SKM-1 treated with dmso at 0.1 percent for 144 hours (cell line): ENCODE results near the gene PPM1D.
"Not testable (repeated sequence)": the region's sequence is repeated elsewhere in the genome, so short reads cannot be mapped to it uniquely, and the experiment has no call there.

ENCODE experiments used
- DNase-seq: peaks from one replicate; lab custom pipeline; 2025; ENCODE audit not compliant: unreplicated experiment; lab: John Stamatoyannopoulos, UW

PPM1D gene

DNA sequence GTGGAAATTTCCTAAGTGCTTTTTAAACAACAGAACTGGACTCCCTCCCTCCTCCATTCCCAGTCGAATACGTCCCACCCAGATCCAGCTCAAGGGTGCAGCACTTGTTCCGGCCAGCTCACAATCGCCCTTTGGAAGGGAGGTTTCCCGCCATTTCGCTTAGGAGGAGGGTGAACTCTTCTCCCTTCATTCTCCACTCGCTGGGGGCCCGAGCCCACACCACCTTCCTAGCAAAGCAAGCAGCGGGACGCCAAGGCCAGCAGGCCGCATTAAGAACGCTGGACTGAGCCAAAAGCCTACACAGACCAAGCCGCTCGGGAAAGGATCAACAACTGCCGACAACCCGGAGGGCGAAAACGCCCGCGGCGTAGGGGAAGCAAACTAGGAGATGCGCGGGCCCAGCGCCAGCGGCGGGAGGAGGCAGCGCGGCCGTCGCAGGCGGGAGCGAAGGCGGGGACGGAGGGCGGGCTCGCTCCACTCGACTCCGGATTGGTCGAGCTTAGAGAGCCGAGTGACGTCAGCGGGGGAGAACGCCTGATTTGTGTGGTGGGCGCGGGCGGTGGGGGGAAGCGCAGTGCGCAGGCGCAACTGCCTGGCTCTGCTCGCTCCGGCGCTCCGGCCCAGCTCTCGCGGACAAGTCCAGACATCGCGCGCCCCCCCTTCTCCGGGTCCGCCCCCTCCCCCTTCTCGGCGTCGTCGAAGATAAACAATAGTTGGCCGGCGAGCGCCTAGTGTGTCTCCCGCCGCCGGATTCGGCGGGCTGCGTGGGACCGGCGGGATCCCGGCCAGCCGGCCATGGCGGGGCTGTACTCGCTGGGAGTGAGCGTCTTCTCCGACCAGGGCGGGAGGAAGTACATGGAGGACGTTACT is at the start of gene PPM1D:
TSS of gene PPM1D (plus strand) at position 574 of the 870 bp plus-strand sequence. CDS start at position 796, 222 bp downstream.
- DNase-seq: peak; percentile 97

DNA sequence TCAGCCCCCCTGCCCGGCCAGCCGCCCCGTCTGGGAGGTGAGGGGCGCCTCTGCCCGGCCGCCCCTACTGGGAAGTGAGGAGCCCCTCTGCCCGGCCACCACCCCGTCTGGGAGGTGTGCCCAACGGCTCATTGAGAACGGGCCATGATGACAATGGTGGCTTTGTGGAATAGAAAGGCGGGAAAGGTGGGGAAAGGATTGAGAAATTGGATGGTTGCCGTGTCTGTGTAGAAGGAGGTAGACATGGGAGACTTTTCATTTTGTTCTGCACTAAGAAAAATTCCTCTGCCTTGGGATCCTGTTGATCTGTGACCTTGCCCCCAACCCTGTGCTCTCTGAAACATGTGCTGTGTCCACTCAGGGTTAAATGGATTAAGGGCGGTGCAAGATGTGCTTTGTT is 47.7 kb upstream of the PPM1D start:
- not testable (repeated sequence) for DNase-seq

GRCh38 chr17:60554377-60554788 is 45.6 kb upstream of the PPM1D start:
- DNase-seq: no peak

DNA sequence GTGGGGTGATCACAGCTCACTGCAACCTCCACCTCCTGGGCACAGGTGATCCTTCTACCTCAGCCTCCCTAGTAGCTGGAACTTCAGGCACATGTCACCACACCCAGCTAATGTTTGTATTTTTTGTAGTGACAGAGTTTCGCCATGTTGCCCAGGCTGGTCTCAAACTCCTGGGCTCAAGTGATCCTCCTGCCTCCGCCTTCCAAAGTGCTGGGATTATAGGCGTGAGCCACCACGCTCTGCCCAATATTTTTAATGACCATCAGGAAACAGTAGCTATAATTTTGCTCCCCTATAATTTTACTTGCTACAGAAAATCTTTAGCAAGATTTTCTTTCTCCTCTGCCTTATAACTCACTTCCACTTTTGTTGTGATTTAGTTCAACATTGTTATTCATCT is 44.2 kb upstream of the PPM1D start:
- DNase-seq: no peak

GRCh38 chr17:60557805-60558204 is 42.2 kb upstream of the PPM1D start:
- no peak for DNase-seq

DNA sequence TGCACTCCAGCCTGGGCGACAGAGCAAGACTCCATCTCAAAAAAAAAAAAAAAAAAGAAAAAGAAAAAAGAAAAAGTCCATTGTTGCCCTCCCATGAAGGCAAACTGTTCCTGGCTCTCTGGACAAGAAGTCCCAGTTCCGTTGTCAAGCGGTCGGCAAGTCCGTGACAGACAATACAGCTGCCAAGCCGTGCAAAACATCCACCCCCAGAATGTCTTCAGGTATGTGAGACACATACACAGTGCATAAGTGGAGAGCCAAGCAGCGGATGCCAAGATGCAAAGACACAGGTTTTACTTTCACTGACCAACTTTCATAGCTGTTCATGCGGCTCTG is 40.4 kb upstream of the PPM1D start:
- no peak for DNase-seq

DNA sequence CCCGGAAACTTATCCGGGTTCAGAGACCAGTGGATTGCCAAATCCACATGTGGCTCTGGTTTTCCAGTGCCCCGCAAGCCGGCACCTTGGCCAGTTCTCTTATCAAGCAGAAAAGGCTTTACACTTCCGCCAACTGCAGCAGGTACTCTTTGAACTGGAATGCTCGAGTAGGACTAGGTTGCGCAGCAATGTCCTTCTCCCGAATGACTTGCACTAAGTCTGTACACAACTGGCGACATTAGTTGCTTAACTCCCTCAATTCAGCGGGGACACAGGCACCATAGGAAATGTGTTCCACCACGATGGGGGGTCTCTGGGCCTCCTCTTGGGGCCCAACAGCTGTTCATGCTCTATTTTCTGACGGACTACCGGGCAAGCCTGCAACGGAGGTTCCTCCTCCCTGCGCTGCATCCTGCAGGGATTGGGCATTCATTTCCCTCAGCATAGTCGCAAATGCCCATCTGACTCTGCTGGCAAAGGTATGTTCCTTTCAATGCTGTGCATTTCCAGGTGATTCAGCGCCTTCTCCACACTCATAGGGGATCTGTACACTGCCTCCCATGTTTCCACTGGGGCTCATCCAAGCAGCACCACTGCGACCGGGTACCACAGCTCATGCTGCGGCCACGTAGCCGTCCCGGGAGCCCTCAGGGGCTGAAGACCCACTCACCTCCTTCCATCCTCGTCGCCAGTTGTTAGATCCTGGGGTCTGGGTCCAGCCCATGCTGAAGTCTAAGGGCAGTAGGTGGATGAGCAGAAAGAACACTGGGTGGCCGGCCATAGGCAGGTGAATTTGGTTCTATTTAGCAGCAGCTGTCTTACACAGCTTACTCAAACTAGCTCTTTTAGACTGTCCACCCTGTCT is 39.8 kb upstream of the PPM1D start:
- DNase-seq: no peak

- no peak for DNase-seq
These were observed 39.1 kb upstream of the PPM1D start for GRCh38 chr17:60560860-60561257.

GRCh38 chr17:60562421-60562820 is 37.6 kb upstream of the PPM1D start:
- DNase-seq: no peak

DNA sequence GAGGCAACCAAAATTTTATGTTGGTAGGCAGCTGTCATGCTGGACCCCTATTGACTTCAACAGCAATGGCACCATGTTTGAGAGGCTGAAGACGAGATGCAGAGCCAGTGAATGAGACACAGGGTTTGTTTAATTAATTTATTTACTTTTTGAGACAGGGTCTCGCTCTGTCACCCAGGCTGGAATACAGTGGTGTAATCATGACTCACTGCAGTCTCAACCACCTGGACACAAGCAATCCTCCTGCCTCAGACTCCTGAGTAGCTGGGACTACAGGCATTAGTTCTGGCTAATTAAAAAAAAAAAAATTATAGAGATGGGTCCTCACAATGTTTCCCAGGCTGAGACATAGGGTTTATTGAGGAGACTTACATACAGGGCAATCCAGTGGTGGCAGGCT is 36.2 kb upstream of the PPM1D start:
- no peak for DNase-seq

GRCh38 chr17:60565233-60565632 is 34.8 kb upstream of the PPM1D start:
- DNase-seq: no peak

- DNase-seq: no peak
These were observed 26.5 kb upstream of the PPM1D start for GRCh38 chr17:60573236-60574051.

GRCh38 chr17:60577147-60577915 is 22.7 kb upstream of the PPM1D start:
- peak; percentile 49 for DNase-seq

GRCh38 chr17:60579090-60579489 is 20.9 kb upstream of the PPM1D start:
- no peak for DNase-seq

- DNase-seq: no peak
These were observed 20.4 kb upstream of the PPM1D start for GRCh38 chr17:60579551-60579950.

DNA sequence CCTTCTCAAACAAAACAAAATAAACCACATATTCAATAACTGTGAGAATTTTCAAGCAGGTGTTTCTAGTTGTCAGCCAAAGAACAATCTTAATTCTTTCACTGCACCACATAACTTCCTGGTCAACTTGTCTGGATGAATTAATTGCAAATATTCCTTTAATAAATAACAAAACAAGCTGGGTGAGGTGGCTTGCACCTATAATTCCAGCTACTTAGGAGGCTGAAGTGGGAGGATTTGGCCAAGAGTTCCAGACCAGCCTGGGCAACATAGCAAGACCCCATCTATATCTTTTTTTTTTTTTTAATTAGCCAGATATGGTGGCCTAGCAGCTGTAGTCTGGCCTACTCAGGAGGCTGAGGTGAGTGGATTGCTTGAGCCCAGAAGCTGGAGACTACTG is 17.0 kb upstream of the PPM1D start:
- no peak for DNase-seq

DNA sequence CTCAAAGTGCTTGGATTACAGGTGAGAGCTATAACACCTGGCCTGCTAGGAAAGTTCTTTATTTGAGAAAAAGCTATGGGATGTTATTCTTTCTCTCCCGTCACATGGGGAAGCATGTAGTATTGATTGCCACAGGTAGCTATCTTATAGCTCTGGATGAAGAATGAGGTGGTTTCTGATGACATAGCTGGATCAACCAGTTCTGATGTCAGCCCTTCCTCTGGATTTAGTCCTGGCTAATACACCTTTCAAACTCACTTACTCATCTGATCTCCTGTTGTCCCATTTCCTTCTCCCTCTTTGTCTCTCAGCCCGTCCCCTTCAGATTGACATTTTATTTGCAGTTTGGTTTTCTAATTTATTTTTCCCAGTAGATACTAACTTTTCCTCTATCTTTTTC is 14.1 kb upstream of the PPM1D start:
- DNase-seq: no peak

GRCh38 chr17:60586288-60586974 is 13.6 kb upstream of the PPM1D start:
- no peak for DNase-seq

- DNase-seq: no peak
These were observed 9.9 kb upstream of the PPM1D start for GRCh38 chr17:60590070-60590469.

GRCh38 chr17:60592750-60593149 is 7.2 kb upstream of the PPM1D start:
- no peak for DNase-seq
